ENCODE data around the gene RPH3AL.

- TF ChIP-seq POLR2AphosphoS5 (IDR thresholded peaks at IDR 0.05) = no peak
- TF ChIP-seq, protein P1, sequence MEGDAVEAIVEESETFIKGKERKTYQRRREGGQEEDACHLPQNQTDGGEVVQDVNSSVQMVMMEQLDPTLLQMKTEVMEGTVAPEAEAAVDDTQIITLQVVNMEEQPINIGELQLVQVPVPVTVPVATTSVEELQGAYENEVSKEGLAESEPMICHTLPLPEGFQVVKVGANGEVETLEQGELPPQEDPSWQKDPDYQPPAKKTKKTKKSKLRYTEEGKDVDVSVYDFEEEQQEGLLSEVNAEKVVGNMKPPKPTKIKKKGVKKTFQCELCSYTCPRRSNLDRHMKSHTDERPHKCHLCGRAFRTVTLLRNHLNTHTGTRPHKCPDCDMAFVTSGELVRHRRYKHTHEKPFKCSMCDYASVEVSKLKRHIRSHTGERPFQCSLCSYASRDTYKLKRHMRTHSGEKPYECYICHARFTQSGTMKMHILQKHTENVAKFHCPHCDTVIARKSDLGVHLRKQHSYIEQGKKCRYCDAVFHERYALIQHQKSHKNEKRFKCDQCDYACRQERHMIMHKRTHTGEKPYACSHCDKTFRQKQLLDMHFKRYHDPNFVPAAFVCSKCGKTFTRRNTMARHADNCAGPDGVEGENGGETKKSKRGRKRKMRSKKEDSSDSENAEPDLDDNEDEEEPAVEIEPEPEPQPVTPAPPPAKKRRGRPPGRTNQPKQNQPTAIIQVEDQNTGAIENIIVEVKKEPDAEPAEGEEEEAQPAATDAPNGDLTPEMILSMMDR (IDR thresholded peaks at IDR 0.05) = no peak
Measured at GRCh38 chr17:253091-253846, 99.3 kb downstream of the RPH3AL start.

Data from gastroesophageal sphincter (tissue), 3 donors.